Measurements from ENCODE around the gene TRIM36. TPM values are rescaled to one million over a fixed set of nuclear protein-coding genes. Genes with fewer than 3 reads are reported as not detected.

Gene TRIM36
- total RNA-seq, 1 donor from 2014 or later, result 0.44 TPM

DNA sequence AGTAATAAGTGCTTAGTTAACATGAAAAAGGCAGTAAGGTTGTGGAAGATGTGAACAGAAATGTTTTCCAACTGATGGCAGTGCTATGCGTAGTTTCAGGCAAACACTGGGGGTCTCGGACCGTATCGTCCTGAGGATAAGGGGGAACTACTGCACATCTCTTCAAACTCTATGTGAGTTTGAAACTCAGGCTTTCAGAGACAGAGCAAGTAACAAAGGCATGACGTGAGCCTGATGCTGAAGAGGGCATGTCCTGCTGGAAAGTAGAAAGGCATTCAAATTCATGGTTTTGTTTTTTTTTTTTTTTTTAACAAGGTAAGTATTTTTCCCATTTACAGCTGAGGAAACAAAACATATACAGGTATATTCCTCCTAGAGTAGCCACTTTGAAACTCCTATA is 59.9 kb downstream of the TRIM36 start:
- H3K4me1 ChIP-seq, result no peaks in the 10 kb centered on the region
- peaks cover 59% of the 10 kb centered on the region for H3K27me3 ChIP-seq (ENCODE audit: low read depth)
- no peak overlapping the region for H3K27ac ChIP-seq (replicated peaks)
- intact Hi-C loops (cut with micrococcal nuclease), result no loop called here
- H3K4me3 ChIP-seq, result no peak overlapping the region
- TF ChIP-seq, protein P1, sequence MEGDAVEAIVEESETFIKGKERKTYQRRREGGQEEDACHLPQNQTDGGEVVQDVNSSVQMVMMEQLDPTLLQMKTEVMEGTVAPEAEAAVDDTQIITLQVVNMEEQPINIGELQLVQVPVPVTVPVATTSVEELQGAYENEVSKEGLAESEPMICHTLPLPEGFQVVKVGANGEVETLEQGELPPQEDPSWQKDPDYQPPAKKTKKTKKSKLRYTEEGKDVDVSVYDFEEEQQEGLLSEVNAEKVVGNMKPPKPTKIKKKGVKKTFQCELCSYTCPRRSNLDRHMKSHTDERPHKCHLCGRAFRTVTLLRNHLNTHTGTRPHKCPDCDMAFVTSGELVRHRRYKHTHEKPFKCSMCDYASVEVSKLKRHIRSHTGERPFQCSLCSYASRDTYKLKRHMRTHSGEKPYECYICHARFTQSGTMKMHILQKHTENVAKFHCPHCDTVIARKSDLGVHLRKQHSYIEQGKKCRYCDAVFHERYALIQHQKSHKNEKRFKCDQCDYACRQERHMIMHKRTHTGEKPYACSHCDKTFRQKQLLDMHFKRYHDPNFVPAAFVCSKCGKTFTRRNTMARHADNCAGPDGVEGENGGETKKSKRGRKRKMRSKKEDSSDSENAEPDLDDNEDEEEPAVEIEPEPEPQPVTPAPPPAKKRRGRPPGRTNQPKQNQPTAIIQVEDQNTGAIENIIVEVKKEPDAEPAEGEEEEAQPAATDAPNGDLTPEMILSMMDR (IDR thresholded peaks at IDR 0.05; ENCODE audit: borderline replicate concordance), result no peak
- H3K9me3 ChIP-seq (replicated peaks), result no peaks in the 10 kb centered on the region
- DNase-seq, result no peak
- H3K36me3 ChIP-seq, result no peaks in the 10 kb centered on the region

GRCh38 chr5:115109356-115109755 is 60.4 kb downstream of the TRIM36 start:
- DNase-seq, result no peak
- H3K4me3 ChIP-seq, result no peak overlapping the region
- H3K27ac ChIP-seq (replicated peaks), result no peak overlapping the region
- no peaks in the 10 kb centered on the region for H3K36me3 ChIP-seq
- TF ChIP-seq, protein P1 (IDR thresholded peaks at IDR 0.05; ENCODE audit: borderline replicate concordance), result no peak
- peaks cover 61% of the 10 kb centered on the region for H3K27me3 ChIP-seq (ENCODE audit: low read depth)
- no peaks in the 10 kb centered on the region for H3K4me1 ChIP-seq
- H3K9me3 ChIP-seq (replicated peaks), result no peaks in the 10 kb centered on the region
- intact Hi-C loops (cut with micrococcal nuclease), result no loop called here

DNA sequence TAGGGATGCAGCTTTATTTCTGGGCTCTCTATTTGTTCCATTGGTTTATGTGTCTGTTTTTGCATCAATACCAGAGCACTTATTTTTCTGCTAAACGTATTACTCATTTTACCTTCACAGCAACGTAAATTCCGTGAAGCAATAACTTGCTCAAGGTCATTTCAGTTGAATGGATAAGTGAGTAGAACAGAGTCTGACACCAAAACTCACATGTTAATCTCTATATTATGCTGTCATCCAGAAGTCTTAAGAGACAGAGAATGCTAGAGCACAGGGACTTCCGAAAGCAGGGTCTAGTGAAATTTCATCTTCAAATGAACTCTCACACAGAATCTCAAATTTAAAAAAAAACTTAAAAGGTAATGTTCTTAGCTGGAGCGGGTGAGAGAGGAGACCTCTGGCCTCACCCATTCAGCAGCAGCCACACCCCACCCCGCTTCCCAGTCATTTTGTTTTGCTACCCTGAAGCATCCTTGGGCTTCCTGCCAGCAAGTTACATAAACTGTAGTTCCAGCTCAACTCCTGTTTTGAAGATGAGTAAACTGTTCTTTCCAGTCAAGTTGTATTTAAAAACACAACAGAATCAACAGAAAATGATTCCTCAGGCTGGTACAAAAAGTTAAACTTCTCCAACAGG is 69.3 kb downstream of the TRIM36 start:
- no peak for DNase-seq
- Histone ChIP-seq H3K36me3 (no peaks in the 10 kb centered on the region), H3K27ac (replicated peaks) (no peak overlapping the region), H3K4me3 (no peak overlapping the region), H3K27me3 (ENCODE audit: low read depth) (peaks cover 32% of the 10 kb centered on the region), H3K9me3 (replicated peaks) (no peaks in the 10 kb centered on the region), H3K4me1 (no peaks in the 10 kb centered on the region)
- intact Hi-C loops (cut with micrococcal nuclease), result no loop called here
- TF ChIP-seq, protein P1 (IDR thresholded peaks at IDR 0.05; ENCODE audit: borderline replicate concordance), result no peak

DNA sequence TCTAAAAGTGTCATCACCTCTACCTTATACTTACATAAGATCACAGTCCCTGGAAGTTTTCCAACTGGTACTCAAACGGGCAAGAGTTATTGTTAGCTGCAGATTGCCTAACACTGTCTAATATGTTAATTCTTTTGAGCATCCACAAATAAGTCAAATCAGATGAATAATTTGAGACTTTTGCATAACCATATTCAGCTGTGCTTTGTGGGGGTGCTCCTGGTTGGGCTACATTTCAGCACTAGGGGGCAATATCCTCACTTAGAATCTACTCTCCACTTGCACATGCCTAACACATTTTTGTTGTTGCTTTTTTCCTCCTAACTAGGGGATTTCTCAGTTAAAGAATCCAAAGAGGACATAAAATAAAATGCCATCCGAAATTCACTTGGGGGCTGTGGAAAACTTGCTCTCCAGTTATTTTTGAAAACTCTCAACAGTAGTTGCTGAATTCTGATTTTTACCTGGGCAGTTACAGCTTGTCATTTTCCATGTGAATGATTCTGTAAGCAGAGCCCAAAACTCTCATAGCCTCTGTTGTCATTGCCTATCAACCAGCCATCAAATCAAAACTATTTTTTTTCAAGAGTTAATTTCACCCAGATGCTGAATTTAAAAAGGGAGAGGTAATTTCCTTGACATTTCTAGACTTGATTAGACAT is 71.5 kb downstream of the TRIM36 start:
- no peak overlapping the region for H3K4me3 ChIP-seq
- H3K27me3 ChIP-seq (ENCODE audit: low read depth), result peaks cover 22% of the 10 kb centered on the region
- TF ChIP-seq, protein P1 (IDR thresholded peaks at IDR 0.05; ENCODE audit: borderline replicate concordance), result peak; percentile 65
- H3K9me3 ChIP-seq (replicated peaks), result no peaks in the 10 kb centered on the region
- intact Hi-C loops (cut with micrococcal nuclease), result loop anchor here (5.0 kb wide), 1 partner anchor 149 kb away; no protein-coding TSS in a partner anchor
- no peak overlapping the region for H3K27ac ChIP-seq (replicated peaks)
- no peak for DNase-seq
- no peaks in the 10 kb centered on the region for H3K36me3 ChIP-seq
- H3K4me1 ChIP-seq, result no peaks in the 10 kb centered on the region

GRCh38 chr5:115097236-115097635 is 72.5 kb downstream of the TRIM36 start:
- TF ChIP-seq, protein P1 (IDR thresholded peaks at IDR 0.05; ENCODE audit: borderline replicate concordance), result no peak
- H3K4me1 ChIP-seq, result no peaks in the 10 kb centered on the region
- peaks cover 23% of the 10 kb centered on the region for H3K27me3 ChIP-seq (ENCODE audit: low read depth)
- no peaks in the 10 kb centered on the region for H3K9me3 ChIP-seq (replicated peaks)
- no peak for DNase-seq
- no peak overlapping the region for H3K4me3 ChIP-seq
- H3K36me3 ChIP-seq, result no peaks in the 10 kb centered on the region
- intact Hi-C loops (cut with micrococcal nuclease), result loop anchor here (5.0 kb wide), 1 partner anchor 150 kb away; no protein-coding TSS in a partner anchor
- no peak overlapping the region for H3K27ac ChIP-seq (replicated peaks)
